BJ (cell line): ENCODE measurements around the gene KCNC4. TPM values are rescaled to one million over a fixed set of nuclear protein-coding genes. Genes with fewer than 3 reads are reported as not detected.

ENCODE experiments used
- CTCF ChIA-PET: fragments of 350-600 bp; formaldehyde crosslinking; extraction: SDS; loops from one replicate; lab custom pipeline; 2021; ENCODE audit warnings: antibody characterized with exemption, inconsistent platforms; lab: Yijun Ruan, JAX
- POLR2A ChIA-PET: fragments of 300-600 bp; sonication (Branson Sonifier 250); formaldehyde crosslinking; extraction: SDS; loops from one replicate; lab custom pipeline; 2021; ENCODE audit warnings: antibody characterized with exemption; lab: Charles Lee
- DNase-seq: peaks from one replicate; pipeline ENCODE4 v3.0.0-alpha.2; 2011; ENCODE audit warnings: low read depth
- H3K27me3 ChIP-seq: 2 replicates; pipeline ENCODE4 v1.6.0; 2011; ENCODE audit warnings: low read length; ENCODE audit not compliant: control insufficient read depth, insufficient read depth
- H3K36me3 ChIP-seq: 2 replicates; pipeline ENCODE4 v1.5.1; 2011; ENCODE audit warnings: low read length; ENCODE audit not compliant: control insufficient read depth, insufficient read depth
- H3K4me3 ChIP-seq: 2 replicates; pipeline ENCODE4 v1.5.1; 2011; ENCODE audit warnings: low read depth, mild to moderate bottlenecking, control low read depth, low read length
- polyA plus RNA-seq: library from polyadenylated mRNA; depleted of rRNA; stranded (reverse); fragments of >200 nt; gene quantifications from 2 replicates; pipeline ENCODE4 v1.2.3, GENCODE V29; 2011
- TF ChIP-seq, protein P1 (sequence below): IDR thresholded peaks from 2 replicates; pipeline ENCODE4 v1.5.1; 2011; ENCODE audit warnings: low read depth, mild to moderate bottlenecking, control low read depth, inconsistent platforms, low read length, moderate library complexity; ENCODE audit not compliant: insufficient read depth

KCNC4 gene
- polyA plus RNA-seq, 1 experiment = 2.6 TPM

DNA sequence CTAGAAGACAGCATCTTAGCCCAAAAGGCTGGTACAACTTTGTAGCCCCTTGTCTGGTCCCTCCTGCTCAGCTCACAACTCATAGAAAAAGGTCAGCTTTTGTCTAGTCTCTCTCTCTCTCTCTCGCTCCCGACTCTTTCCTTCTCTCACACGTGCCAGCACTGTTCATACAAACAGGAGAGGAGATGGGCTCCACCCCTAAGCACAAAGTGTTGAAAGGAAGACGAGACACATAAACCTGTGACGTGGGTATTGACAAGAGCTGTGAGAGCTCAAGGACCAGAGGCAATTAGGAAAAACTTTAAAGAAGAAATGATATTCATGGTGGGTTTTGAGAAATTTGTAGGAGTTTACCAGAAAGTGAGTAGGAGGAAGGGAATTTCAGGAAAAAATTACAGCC lies 23.6 kb upstream of the KCNC4 start:
- ChIA-PET CTCF (interaction anchor here (1.1 to 5.8 kb wide), 3 partner anchors 10 to 70 kb away, joined by 3 to 52 read pairs (median 3); no protein-coding TSS in a partner anchor), POLR2A (no interaction called here)
- no peak for DNase-seq
- H3K36me3 ChIP-seq = no peaks in the 10 kb centered on the region
- no peak overlapping the region for H3K4me3 ChIP-seq
- TF ChIP-seq, protein P1, sequence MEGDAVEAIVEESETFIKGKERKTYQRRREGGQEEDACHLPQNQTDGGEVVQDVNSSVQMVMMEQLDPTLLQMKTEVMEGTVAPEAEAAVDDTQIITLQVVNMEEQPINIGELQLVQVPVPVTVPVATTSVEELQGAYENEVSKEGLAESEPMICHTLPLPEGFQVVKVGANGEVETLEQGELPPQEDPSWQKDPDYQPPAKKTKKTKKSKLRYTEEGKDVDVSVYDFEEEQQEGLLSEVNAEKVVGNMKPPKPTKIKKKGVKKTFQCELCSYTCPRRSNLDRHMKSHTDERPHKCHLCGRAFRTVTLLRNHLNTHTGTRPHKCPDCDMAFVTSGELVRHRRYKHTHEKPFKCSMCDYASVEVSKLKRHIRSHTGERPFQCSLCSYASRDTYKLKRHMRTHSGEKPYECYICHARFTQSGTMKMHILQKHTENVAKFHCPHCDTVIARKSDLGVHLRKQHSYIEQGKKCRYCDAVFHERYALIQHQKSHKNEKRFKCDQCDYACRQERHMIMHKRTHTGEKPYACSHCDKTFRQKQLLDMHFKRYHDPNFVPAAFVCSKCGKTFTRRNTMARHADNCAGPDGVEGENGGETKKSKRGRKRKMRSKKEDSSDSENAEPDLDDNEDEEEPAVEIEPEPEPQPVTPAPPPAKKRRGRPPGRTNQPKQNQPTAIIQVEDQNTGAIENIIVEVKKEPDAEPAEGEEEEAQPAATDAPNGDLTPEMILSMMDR = no peak
- H3K27me3 ChIP-seq = no peaks in the 10 kb centered on the region

DNA sequence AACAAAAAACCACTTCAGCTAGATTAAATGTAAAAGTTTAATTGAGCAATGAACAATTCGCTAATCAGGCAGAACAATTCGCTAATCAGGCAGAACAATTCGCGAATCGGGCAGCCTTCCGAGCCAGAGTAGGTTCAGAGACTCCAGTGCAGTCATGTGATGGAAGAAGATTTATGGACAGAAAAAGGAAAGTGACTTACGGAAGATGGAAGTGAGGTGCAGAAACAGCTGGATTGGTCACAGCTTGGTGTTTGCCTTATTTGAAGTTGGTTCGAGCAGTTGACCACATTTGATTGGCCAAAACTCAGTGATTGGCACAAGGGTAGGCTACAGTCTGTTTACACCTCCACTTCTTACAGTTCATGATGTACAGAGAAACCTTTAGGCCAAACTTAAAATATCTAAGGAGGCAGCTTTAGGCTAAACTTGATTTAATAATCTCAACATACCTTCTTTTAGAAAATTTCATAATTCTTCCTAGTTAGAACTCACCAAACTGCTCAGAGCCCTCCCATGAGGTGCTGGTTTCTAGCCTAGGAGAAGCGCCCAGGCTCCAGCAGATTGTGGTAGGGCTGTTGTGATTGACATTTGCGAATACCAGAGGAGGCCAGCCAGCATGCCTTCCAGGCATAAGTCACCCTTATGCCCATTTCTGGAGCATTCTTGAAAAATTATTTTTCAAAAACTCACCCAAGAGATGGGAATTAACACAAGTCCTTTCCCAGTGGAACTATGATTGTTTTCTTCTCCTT lies 22.8 kb upstream of the KCNC4 start:
- POLR2A ChIA-PET = no interaction called here

DNA sequence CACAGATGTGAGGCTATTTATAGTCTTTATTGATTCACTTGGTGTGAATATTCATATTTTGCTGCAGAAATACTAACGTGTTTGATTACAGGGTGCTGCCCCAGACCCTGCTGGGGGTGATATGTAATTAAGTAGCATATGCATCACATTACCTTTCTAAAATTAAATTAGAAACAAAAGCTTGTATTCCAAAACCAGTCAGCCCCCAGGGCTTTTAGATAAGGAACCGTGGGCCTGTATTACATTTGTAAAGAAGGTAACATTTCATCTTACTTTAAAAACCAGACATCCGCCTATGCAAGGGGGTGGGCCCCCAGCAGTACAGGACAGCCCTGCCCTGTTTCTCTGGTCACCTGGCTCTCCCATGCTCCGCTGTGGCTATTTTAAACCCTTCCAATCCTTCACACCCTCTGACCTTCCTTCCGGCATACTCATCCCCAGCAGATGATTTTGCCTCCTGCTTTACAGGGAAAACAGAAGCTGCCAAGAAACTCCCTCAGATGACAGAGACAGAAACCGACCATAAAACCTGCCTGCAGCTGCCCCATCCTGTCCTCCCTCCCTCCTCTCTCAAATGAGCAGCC lies 22.0 kb upstream of the KCNC4 start:
- TF ChIP-seq, protein P1 = no peak
- H3K36me3 ChIP-seq = no peaks in the 10 kb centered on the region
- no peaks in the 10 kb centered on the region for H3K27me3 ChIP-seq
- peak; percentile 58 for DNase-seq
- CTCF ChIA-PET = interaction anchor here (0.6 to 5.8 kb wide), 7 partner anchors 8 to 134 kb away, joined by 3 to 52 read pairs (median 5); no protein-coding TSS in a partner anchor
- POLR2A ChIA-PET = no interaction called here
- no peak overlapping the region for H3K4me3 ChIP-seq

More for the DNA sequence above, 22.8 kb upstream of the KCNC4 start:
- CTCF ChIA-PET = interaction anchor here (0.6 to 5.8 kb wide), 6 partner anchors 9 to 133 kb away, joined by 3 to 52 read pairs (median 5); no protein-coding TSS in a partner anchor
- DNase-seq = no peak
- Histone ChIP-seq H3K4me3 (no peak overlapping the region), H3K36me3 (no peaks in the 10 kb centered on the region), H3K27me3 (no peaks in the 10 kb centered on the region)
- TF ChIP-seq, protein P1 = no peak

DNA sequence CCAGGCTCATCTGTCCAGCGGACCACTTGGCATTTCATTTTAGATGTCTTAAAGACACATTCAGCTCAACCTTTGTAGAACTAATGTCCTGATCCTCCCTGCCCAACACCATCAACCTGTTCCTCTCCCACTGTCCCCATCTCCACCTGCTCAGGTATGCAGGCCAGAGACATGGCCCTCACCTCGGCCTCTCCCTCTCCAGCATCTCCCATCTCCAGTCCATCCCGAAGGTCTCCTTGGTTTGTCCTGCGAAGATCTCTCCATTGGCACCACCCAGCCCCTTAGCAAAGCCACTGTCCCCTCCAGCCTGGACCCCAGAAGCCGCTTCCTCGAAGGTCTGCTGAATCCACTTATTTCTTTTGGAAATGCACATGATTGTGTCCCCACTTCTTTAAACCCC lies 20.9 kb upstream of the KCNC4 start:
- CTCF ChIA-PET = interaction anchor here (1.1 to 1.8 kb wide), 3 partner anchors 9 to 124 kb away, joined by 4 to 8 read pairs (median 5); no protein-coding TSS in a partner anchor
- POLR2A ChIA-PET = no interaction called here
- H3K36me3 ChIP-seq = no peaks in the 10 kb centered on the region
- no peaks in the 10 kb centered on the region for H3K27me3 ChIP-seq
- no peak for DNase-seq
- no peak overlapping the region for H3K4me3 ChIP-seq
- TF ChIP-seq, protein P1 = no peak

DNA sequence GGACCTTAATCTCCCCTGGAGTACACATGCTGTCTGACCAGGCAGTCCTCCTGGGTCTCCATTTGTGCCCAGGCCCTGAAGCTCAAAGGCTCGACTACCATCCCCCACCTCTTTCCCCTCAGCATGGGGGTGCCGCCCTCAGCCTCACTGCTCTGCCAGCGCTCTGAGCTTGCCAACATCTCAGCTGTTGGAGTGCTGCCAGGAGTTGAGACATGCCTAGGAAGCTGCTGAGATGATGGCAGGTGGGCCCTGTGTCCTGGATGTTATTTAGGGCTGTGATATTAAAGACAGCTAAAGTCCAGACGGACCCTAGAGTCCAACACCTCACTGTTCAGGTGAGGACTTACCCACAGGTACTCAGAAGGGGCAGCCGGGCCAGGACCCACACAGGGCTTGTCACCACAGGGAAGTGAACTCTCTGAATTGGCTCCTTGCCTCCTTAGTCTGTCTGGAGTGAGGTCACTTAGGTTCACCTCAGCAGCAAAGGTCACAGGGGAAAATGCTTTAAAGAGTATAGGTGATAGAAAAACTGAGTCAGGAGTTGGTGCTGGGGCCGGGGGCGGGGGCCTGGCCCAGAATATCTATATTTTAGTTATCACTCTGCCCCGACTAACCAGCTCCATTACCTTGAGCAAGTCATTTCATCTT lies 19.7 kb upstream of the KCNC4 start:
- POLR2A ChIA-PET = no interaction called here
- no peaks in the 10 kb centered on the region for H3K36me3 ChIP-seq
- TF ChIP-seq, protein P1 = no peak
- H3K4me3 ChIP-seq = no peak overlapping the region
- no peak for DNase-seq
- no peaks in the 10 kb centered on the region for H3K27me3 ChIP-seq
- CTCF ChIA-PET = interaction anchor here (0.9 to 1.9 kb wide), 7 partner anchors 13 to 305 kb away, joined by 3 to 17 read pairs (median 4); no protein-coding TSS in a partner anchor
